H1 (cell line): ENCODE measurements around the gene L3MBTL4.

Experiments used
- EZH2 ChIP-seq: fragments of 200-600 bp; sonication (generic); IDR thresholded peaks from 2 replicates; pipeline ENCODE4 v1.7.1; 2012; ENCODE audit warnings: low read depth, mild to moderate bottlenecking, moderate library complexity, low read length, inconsistent platforms; ENCODE audit not compliant: severe bottlenecking
- RXRA ChIP-seq: IDR thresholded peaks from 2 replicates; pipeline ENCODE4 v1.6.1; 2011; ENCODE audit warnings: low read depth, mild to moderate bottlenecking, low read length, moderate library complexity; ENCODE audit not compliant: insufficient read depth

GRCh38 chr18:6423289-6423688 lies 8.6 kb upstream of the L3MBTL4 start:
- no peak for TF ChIP-seq EZH2
- TF ChIP-seq RXRA, result no peak
